CD4-positive, alpha-beta T cell treated with Interleukin-4 for 1 hour (primary cell): ENCODE results near the gene UBE2E1.

Source experiments
- DNase-seq, 2 donors: peaks; one replicate each; pipeline ENCODE4 v3.0.0-alpha.2; 2020 to 2022

The UBE2E1 gene

GRCh38 chr3:23796518-23796917, 9.2 kb upstream of the UBE2E1 start:
- DNase-seq, result no peak

GRCh38 chr3:23797491-23797890, 8.3 kb upstream of the UBE2E1 start:
- no peak for DNase-seq

- DNase-seq, result no peak
These were observed 7.3 kb upstream of the UBE2E1 start for GRCh38 chr3:23798456-23798855.

GRCh38 chr3:23798876-23799275, 6.9 kb upstream of the UBE2E1 start:
- no peak for DNase-seq

GRCh38 chr3:23800731-23801130, 5.0 kb upstream of the UBE2E1 start:
- DNase-seq, result no peak

GRCh38 chr3:23804441-23805209, 1.1 kb upstream of the UBE2E1 start:
- no peak for DNase-seq

- DNase-seq, result no peak
These were observed 534 bp upstream of the UBE2E1 start for GRCh38 chr3:23805210-23805632.

GRCh38 chr3:23806534-23807423, 1.0 kb downstream of the UBE2E1 start:
- DNase-seq, result peak in 1 of 2 donors; percentile 18

GRCh38 chr3:23807424-23808015, 1.8 kb downstream of the UBE2E1 start:
- DNase-seq, result no peak

- no peak for DNase-seq
These were observed 2.8 kb downstream of the UBE2E1 start for GRCh38 chr3:23808525-23808924.

GRCh38 chr3:23809294-23809693, 3.5 kb downstream of the UBE2E1 start:
- DNase-seq, result no peak

- DNase-seq, result no peak
These were observed 4.1 kb downstream of the UBE2E1 start for GRCh38 chr3:23809840-23810342.

- DNase-seq, result peak; percentile 36 to 42
These were observed 4.8 kb downstream of the UBE2E1 start for GRCh38 chr3:23810343-23811184.

GRCh38 chr3:23811185-23811527, 5.4 kb downstream of the UBE2E1 start:
- peak in 1 of 2 donors; percentile 19 for DNase-seq

GRCh38 chr3:23811919-23812318, 6.2 kb downstream of the UBE2E1 start:
- no peak for DNase-seq

- DNase-seq, result no peak
These were observed 10.1 kb downstream of the UBE2E1 start for GRCh38 chr3:23815879-23816278.

GRCh38 chr3:23816721-23817120, 11.0 kb downstream of the UBE2E1 start:
- DNase-seq, result no peak

GRCh38 chr3:23817508-23818223, 11.9 kb downstream of the UBE2E1 start:
- DNase-seq, result no peak

- no peak for DNase-seq
These were observed 14.0 kb downstream of the UBE2E1 start for GRCh38 chr3:23819599-23820360.

- DNase-seq, result no peak
These were observed 15.1 kb downstream of the UBE2E1 start for GRCh38 chr3:23820888-23821287.

GRCh38 chr3:23821858-23822257, 16.1 kb downstream of the UBE2E1 start:
- no peak for DNase-seq
